Activated naive CD4-positive, alpha-beta T cell treated with anti-CD3 and anti-CD28 coated beads for 36 hours (primary cell): ENCODE data around the gene LRRC2. TPM values are rescaled to one million over a fixed set of nuclear protein-coding genes. Genes with fewer than 3 reads are reported as not detected.
"Not testable (repeated sequence)": the region's sequence is repeated elsewhere in the genome, so short reads cannot be mapped to it uniquely, and the experiment has no call there.

Experiments used
- CTCF ChIA-PET: fragments of 350-600 bp; sonication (Branson Sonifier 250); formaldehyde crosslinking; loops from one replicate; lab custom pipeline; 2021; ENCODE audit warnings: antibody characterized with exemption; lab: Charles Lee
- DNase-seq: peaks from one replicate; pipeline ENCODE4 v3.0.0-alpha.2; 2020
- H3K27ac Mint-ChIP-seq: one replicate; pipeline ENCODE4 v1.8.0; 2021; ENCODE audit warnings: mild to moderate bottlenecking, mixed read lengths
- H3K27me3 Mint-ChIP-seq: one replicate; pipeline ENCODE4 v1.8.0; 2021; ENCODE audit warnings: low read depth, mixed read lengths
- H3K36me3 Mint-ChIP-seq: one replicate; pipeline ENCODE4 v1.8.0; 2021; ENCODE audit warnings: low read depth, mixed read lengths
- H3K4me1 Mint-ChIP-seq: one replicate; pipeline ENCODE4 v1.8.0; 2021; ENCODE audit warnings: low read depth, mixed read lengths
- H3K4me3 Mint-ChIP-seq: one replicate; pipeline ENCODE4 v1.8.0; 2021; ENCODE audit warnings: mild to moderate bottlenecking, moderate library complexity, mixed read lengths
- H3K9me3 Mint-ChIP-seq: one replicate; pipeline ENCODE4 v1.8.0; 2021; ENCODE audit warnings: mixed read lengths
- intact Hi-C: fragments of 100-400 bp; cut with micrococcal nuclease; formaldehyde crosslinking; loops from one replicate; pipeline ENCODE4 v1.15.1; 2023
- total RNA-seq, 2 experiments: library from RNA; stranded (reverse); gene quantifications; one replicate each; pipeline ENCODE4 v1.2.3, GENCODE V29; 2021

LRRC2 gene
- total RNA-seq, 2 experiments from 2014 or later = not detected

DNA sequence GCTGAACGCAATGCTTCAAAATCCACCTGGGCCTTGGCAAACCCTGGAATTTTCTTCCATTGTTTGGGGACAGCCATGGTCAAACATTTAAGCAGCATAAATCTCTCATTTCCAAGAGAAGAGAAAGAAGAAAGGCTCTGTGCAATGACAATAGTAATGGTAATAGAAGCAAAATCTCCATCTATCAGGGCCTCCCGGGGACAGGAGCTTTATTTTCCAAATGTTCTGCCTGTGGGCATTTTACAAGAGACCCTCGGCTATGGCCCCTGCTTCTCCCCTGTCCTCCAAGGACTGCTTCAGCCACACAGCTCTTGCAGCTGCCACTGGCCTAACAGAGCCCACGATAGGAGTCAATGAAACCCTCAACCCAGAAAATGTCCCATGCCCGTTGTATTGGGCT is 33.5 kb upstream of the LRRC2 start:
- DNase-seq = no peak
- Mint-ChIP-seq H3K27ac (no peak overlapping the region), H3K4me3 (no peak overlapping the region), H3K9me3 (no peaks in the 10 kb centered on the region), H3K36me3 (no peaks in the 10 kb centered on the region), H3K27me3 (no peaks in the 10 kb centered on the region), H3K4me1 (no peaks in the 10 kb centered on the region)
- intact Hi-C loops = no loop called here
- CTCF ChIA-PET = interaction anchor here (1.2 kb wide), 1 partner anchor 111 kb away, joined by 3 read pairs; no protein-coding TSS in a partner anchor

DNA sequence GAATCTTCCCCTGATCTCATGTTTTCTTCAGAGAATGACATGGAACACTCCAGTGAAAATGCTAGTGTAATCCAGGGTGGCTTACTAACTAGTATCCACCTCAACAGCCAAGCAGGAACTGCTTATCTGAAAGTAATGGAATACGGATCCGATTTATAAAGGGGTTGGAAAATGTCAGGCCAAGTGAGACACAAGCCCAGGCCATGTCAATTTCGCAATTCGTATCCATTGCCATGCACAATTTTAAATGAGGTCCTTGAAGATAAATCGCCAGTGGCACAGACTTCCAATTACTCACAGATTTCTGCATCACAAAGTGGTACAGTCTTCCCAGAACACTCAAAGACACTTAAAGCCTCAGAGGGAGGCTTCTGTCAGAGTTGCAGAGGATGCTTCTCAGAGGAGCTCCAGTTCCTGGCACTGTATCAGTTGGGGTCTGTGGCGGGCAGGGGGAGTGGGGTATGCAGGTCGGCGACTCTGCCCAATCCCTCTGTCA is 29.8 kb upstream of the LRRC2 start:
- no peak overlapping the region for H3K27ac Mint-ChIP-seq
- CTCF ChIA-PET = interaction anchor here (2.2 kb wide), 1 partner anchor 34 kb away, joined by 7 read pairs; no protein-coding TSS in a partner anchor
- intact Hi-C loops = no loop called here

DNA sequence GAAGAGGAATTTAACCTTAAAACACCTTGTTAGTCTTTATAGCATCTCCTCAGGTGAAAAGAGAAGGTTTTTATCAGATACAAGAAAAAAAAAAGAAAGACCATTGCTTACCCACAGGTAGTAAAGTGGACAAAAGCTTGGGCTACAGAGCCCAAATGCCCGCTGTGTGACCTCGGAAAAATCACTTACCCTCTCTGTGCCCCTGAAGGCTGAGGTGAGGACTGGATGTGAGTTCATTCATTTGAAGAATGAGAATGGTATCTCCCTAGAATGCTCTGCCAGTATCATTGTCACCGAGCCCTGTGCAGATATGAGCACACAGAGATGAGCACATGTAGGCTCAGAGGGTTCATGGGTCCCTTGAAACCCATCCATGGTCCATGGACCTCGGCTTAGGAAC is 28.6 kb upstream of the LRRC2 start:
- H3K4me1 Mint-ChIP-seq = no peaks in the 10 kb centered on the region
- intact Hi-C loops = no loop called here
- CTCF ChIA-PET = interaction anchor here (2.0 kb wide), 1 partner anchor 34 kb away, joined by 7 read pairs; no protein-coding TSS in a partner anchor
- no peak overlapping the region for H3K4me3 Mint-ChIP-seq
- H3K27ac Mint-ChIP-seq = no peak overlapping the region
- no peaks in the 10 kb centered on the region for H3K27me3 Mint-ChIP-seq
- H3K9me3 Mint-ChIP-seq = no peaks in the 10 kb centered on the region
- no peak for DNase-seq
- H3K36me3 Mint-ChIP-seq = no peaks in the 10 kb centered on the region

More for the DNA sequence above, 29.8 kb upstream of the LRRC2 start:
- no peaks in the 10 kb centered on the region for H3K27me3 Mint-ChIP-seq
- DNase-seq = no peak
- H3K4me3 Mint-ChIP-seq = no peak overlapping the region
- H3K36me3 Mint-ChIP-seq = no peaks in the 10 kb centered on the region
- no peaks in the 10 kb centered on the region for H3K9me3 Mint-ChIP-seq
- H3K4me1 Mint-ChIP-seq = no peaks in the 10 kb centered on the region

DNA sequence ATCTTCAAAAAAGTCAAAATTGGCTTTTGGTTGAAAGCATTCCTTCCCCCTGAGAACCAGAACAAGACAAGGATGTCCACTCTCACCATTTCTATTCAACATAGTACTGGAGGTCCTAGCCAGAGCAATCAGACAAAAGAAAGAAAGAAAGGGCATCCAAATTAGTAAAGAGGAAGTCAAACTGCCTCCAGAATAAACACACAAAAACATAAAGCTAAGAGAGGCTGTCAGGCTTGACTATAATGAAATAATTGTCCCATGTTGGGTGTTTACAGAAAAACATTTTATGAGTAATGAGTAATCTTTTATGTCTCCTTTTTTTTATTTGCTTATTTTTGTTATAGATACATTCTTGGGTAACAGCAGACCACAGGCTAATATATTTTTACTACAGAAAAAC is 27.9 kb upstream of the LRRC2 start:
- Mint-ChIP-seq H3K27me3 (no peaks in the 10 kb centered on the region), H3K36me3 (no peaks in the 10 kb centered on the region), H3K4me3 (no peak overlapping the region), H3K9me3 (no peaks in the 10 kb centered on the region), H3K4me1 (no peaks in the 10 kb centered on the region), H3K27ac (no peak overlapping the region)
- DNase-seq = no peak
- CTCF ChIA-PET = interaction anchor here (1.6 to 2.0 kb wide), 2 partner anchors 35 to 105 kb away, joined by 3 to 7 read pairs; no protein-coding TSS in a partner anchor
- intact Hi-C loops = no loop called here

DNA sequence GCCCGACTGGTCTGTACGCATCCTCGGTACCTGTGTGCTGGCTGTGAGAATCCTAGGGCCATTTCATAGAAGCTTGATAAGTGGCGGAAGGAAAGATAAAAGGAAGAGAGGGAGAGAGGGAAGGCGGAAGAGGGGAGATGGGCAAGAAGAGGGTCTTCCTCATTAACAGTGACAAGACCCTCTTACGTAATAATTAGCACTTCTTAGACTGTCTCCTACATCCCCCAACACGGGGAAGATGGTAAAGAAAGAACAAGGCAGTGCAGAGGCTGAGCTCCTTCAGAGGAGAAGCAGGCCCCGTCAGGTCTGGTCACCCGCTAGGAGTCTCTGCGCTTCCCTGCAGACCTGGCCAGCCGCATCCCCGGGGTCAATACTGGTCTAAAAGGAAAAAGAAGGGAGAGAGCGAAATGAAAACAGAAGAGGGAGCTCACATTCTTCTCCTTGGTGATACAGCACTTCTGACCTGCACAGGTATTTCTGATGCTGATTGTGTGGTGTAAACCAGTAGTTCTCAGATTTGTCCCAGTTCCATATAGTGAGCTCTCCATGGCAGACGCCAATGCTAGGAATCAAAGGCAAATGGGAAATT is 27.3 kb upstream of the LRRC2 start:
- Mint-ChIP-seq H3K9me3 (no peaks in the 10 kb centered on the region), H3K27ac (no peak overlapping the region), H3K27me3 (no peaks in the 10 kb centered on the region), H3K4me3 (no peak overlapping the region), H3K4me1 (no peaks in the 10 kb centered on the region), H3K36me3 (no peaks in the 10 kb centered on the region)
- no peak for DNase-seq
- CTCF ChIA-PET = interaction anchor here (1.6 to 2.0 kb wide), 2 partner anchors 36 to 104 kb away, joined by 3 to 7 read pairs; no protein-coding TSS in a partner anchor
- intact Hi-C loops = no loop called here

DNA sequence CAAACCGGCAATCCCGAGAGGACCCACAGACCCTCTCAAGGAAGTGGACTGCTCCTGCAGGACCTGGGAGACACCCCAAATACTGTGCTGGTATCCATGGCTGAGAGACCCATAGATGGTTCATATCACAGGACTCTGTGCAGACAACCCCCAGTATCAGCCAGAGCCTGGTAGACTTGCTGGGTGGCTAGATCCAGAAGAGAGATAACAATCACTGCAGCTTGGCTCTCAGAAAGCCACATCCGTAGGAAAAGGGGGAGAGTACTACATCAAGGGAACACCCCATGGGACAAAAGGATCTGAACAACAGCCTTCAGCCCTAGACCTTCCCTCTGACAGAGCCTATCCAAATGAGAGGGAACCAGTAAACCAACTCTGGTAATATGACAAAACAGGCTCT is 21.2 kb upstream of the LRRC2 start:
- H3K27ac Mint-ChIP-seq, H3K27me3 Mint-ChIP-seq, H3K36me3 Mint-ChIP-seq, intact Hi-C loops, H3K4me1 Mint-ChIP-seq, H3K4me3 Mint-ChIP-seq, H3K9me3 Mint-ChIP-seq, DNase-seq: not testable (repeated sequence)
- CTCF ChIA-PET = interaction anchor here (1.2 to 4.3 kb wide), 2 partner anchors 49 to 98 kb away, joined by 6 to 20 read pairs; no protein-coding TSS in a partner anchor

DNA sequence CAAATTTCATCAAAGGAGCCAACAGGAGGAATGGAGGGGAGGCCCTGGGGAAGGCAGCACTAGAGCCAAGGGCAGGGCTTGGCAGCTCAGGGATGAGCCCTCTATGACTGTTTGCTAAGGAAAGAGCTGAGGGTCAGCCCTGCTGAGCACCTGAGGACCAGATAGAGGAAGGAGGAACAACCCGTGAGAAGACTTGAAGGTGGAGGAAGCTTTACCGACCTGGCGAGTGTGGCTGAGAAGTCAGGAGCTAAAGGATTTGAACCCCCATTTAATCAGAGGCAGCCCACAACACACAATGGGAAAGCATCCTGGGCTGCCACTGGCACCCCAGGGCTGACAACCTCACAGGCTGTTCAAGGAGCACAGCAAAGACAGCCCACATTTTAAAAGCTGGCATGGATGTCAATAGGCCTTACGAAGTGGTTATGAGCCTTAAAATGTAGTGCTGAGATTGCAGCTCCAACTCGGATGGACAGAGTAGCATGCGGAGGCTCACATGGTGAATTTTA is 20.7 kb upstream of the LRRC2 start:
- Mint-ChIP-seq H3K27me3 (no peaks in the 10 kb centered on the region), H3K4me1 (peaks cover 3% of the 10 kb centered on the region), H3K36me3 (no peaks in the 10 kb centered on the region), H3K9me3 (no peaks in the 10 kb centered on the region), H3K27ac (no peak overlapping the region), H3K4me3 (no peak overlapping the region)
- CTCF ChIA-PET = interaction anchor here (0.6 to 4.3 kb wide), 3 partner anchors 48 to 98 kb away, joined by 3 to 20 read pairs (median 6); no protein-coding TSS in a partner anchor
- DNase-seq = no peak
- intact Hi-C loops = no loop called here

DNA sequence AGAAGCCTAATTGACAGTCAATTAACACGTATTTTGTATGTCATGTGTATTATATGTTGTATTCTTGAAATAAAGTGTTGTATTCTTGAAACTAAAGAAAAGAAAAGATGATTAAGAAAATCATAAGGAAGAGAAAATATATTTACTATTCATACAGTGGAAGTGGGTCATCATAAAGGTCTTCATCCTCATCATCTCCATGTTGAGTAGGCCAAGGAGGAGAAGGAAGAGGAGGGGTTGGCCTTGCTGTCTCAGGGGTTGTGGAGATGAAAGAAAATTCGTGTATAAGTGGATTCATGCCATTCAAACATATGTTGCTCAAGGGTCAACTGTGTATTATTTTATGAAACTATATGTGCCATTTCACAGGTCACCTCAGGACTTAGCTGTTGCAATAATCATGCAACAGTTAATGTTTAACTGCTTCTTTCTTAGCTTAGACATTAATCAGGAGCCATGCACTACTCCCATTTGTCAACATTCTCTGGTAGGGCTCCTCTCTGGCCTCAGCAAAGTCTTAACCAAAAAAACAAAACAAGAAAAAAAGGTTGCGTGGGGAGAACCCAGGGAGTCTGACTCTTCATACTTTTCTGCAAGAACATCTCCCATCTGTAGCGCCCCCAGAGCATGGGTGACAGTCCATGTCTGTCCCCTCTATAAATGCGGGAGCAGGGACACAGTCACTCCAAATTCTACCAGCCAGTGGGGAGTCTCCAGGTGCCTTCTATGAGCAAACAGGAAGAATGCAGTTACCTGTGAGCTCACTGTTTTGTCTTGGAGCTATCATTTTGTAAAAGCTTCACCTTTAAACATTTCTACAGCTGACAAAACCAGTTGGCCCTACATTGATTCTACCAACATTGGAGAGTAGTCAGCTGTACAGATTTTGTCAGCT is 19.9 kb upstream of the LRRC2 start:
- H3K27me3 Mint-ChIP-seq = no peaks in the 10 kb centered on the region
- CTCF ChIA-PET = interaction anchor here (0.6 to 4.3 kb wide), 3 partner anchors 47 to 97 kb away, joined by 3 to 20 read pairs (median 6); no protein-coding TSS in a partner anchor
- H3K36me3 Mint-ChIP-seq = no peaks in the 10 kb centered on the region
- H3K4me1 Mint-ChIP-seq = peaks cover 3% of the 10 kb centered on the region
- no peaks in the 10 kb centered on the region for H3K9me3 Mint-ChIP-seq
- intact Hi-C loops = no loop called here
- H3K4me3 Mint-ChIP-seq = no peak overlapping the region
- no peak for DNase-seq
- H3K27ac Mint-ChIP-seq = no peak overlapping the region

DNA sequence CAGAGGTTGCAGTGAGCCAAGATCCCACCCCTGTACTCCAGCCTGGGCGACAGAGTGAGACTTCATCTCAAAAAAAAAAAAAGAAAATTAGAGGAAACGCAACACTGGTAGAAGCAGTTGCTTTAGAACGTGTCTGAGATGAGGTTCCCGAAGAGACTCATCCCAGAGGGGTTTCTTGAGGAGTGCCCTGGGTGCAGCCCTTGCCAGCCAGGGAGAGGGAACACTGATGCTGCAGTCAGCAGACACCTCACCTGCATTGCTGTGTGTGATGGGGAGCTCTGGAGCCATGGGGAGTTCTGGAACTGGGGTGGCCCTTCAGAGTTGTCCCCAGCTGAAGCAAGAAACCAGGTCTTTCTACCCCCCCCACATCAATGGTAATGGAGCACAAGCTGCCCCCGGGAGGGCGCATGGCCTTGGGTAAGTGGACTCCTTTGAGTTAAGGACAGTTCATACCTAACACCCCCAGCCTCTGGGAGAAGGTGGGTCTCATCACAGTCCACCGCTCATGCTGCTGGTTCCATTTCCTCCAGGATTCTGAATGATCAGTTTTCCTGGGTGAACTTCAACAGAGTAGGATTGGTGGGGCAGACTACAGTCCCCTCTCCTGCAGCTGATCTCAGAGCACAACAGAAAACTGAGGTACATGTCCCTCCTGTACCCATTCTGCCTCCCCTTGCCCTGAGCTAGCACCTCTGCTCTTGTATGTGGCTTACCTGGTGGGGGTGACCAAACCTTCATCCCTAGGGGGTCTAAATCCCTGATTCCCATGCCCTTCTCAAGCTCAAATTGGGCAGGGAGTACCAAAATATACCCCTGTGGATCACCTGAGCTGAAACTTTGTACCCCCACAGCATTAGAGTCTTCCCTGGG is 18.7 kb upstream of the LRRC2 start:
- no peak for DNase-seq
- Mint-ChIP-seq H3K27ac (no peak overlapping the region), H3K4me3 (no peak overlapping the region), H3K4me1 (peaks cover 3% of the 10 kb centered on the region), H3K27me3 (no peaks in the 10 kb centered on the region), H3K36me3 (no peaks in the 10 kb centered on the region), H3K9me3 (no peaks in the 10 kb centered on the region)
- CTCF ChIA-PET = interaction anchor here (0.7 to 4.3 kb wide), 3 partner anchors 43 to 96 kb away, joined by 3 to 20 read pairs (median 5); no protein-coding TSS in a partner anchor
- intact Hi-C loops = no loop called here

DNA sequence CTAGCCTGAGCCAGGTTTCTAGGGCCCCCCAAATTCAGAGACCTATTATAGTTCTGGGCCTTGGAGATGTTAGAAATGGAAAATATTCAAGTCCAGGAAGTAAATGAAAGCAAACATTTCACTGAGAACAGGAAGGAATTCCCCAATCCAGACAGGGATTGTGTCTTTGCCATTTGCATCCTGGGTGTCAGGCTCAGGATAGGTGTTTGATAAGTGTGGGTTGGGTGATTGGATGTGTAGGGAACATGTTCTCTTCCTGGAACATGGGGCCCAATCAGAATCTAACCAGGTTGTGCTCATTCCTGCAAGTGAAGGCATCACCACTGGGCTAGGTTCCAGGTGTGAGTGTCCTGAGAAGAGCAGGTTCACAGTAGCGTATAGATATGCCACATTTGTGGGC is 14.6 kb upstream of the LRRC2 start:
- peaks cover 4% of the 10 kb centered on the region for H3K4me1 Mint-ChIP-seq
- no peaks in the 10 kb centered on the region for H3K36me3 Mint-ChIP-seq
- H3K4me3 Mint-ChIP-seq = no peak overlapping the region
- intact Hi-C loops = no loop called here
- CTCF ChIA-PET = no interaction called here
- no peak overlapping the region for H3K27ac Mint-ChIP-seq
- H3K27me3 Mint-ChIP-seq = no peaks in the 10 kb centered on the region
- H3K9me3 Mint-ChIP-seq = no peaks in the 10 kb centered on the region
- no peak for DNase-seq

DNA sequence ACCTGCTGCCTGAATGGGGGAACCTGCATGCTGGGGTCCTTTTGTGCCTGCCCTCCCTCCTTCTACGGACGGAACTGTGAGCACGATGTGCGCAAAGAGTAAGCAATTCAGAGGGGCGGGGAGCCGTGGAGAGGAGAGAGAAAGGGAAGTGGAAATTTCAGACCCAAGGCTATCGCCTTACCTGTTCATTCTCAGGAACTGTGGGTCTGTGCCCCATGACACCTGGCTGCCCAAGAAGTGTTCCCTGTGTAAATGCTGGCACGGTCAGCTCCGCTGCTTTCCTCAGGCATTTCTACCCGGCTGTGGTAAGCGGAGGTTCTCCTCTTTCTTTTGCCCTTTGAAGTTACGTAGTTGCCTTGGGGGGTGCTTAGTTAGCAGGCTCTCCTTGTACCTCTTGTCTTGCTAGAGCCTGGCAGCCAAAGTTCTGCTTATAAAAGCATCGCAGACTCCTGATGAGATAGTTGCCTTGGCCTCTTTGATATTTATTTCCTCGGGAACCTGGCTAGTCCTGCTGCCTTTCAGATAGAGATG is 13.7 kb upstream of the LRRC2 start:
- peaks cover 4% of the 10 kb centered on the region for H3K4me1 Mint-ChIP-seq
- no peaks in the 10 kb centered on the region for H3K9me3 Mint-ChIP-seq
- no peak overlapping the region for H3K27ac Mint-ChIP-seq
- no peaks in the 10 kb centered on the region for H3K27me3 Mint-ChIP-seq
- CTCF ChIA-PET = no interaction called here
- intact Hi-C loops = no loop called here
- H3K36me3 Mint-ChIP-seq = no peaks in the 10 kb centered on the region
- H3K4me3 Mint-ChIP-seq = no peak overlapping the region
- no peak for DNase-seq
